GF-D8 (cell line): ENCODE results near the gene MYO5C.
"Not testable (repeated sequence)": the region's sequence is repeated elsewhere in the genome, so short reads cannot be mapped to it uniquely, and the experiment has no call there.

Source experiments
- DNase-seq: peaks from one replicate; lab custom pipeline; 2025; lab: John Stamatoyannopoulos, UW

The MYO5C gene

GRCh38 chr15:52243697-52244555 lies 51.7 kb downstream of the MYO5C start:
- no peak for DNase-seq

DNA sequence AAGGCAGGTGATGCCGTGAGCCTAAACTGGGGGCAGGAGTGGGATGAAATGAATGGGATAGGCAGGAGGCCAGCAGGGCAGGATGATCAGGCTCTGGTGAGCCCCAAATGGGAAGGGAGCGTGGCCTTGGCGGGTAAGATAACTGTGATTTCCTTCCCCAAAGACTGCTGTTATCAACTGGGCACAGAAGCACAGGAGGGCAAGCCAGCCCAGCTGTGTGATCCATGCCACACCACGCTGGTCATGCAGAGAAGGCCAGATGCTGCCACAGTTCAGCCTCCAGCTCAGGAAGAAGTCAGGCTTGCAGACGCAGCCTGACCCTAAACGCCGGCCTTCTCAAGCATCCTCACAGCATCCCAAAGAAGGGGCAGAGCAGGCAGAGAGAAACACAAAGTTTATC lies 52.3 kb downstream of the MYO5C start:
- DNase-seq: no peak

DNA sequence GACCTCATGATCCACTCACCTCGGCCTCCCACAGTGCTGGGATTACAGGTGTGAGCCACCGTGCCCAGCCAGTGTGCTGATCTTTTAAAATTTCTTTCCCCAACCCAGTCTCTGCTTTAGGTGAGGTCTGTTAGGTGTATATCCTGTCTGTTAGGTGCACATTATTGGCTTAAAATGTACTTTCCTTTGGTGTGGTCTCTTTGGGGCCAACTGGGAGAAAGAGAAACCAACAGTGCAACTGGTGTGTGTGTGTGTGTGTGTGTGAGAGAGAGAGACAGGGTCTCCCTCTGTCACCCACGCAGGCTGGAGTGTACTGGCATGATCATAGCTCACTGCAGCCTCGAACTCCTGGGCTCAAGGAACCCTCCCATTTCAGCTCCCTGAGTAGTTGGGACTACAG lies 54.1 kb downstream of the MYO5C start:
- DNase-seq: no peak

GRCh38 chr15:52240166-52240565 lies 55.4 kb downstream of the MYO5C start:
- no peak for DNase-seq

GRCh38 chr15:52238989-52239525 lies 56.5 kb downstream of the MYO5C start:
- DNase-seq: not testable (repeated sequence)

- no peak for DNase-seq
These were observed 57.5 kb downstream of the MYO5C start for GRCh38 chr15:52238149-52238548.

DNA sequence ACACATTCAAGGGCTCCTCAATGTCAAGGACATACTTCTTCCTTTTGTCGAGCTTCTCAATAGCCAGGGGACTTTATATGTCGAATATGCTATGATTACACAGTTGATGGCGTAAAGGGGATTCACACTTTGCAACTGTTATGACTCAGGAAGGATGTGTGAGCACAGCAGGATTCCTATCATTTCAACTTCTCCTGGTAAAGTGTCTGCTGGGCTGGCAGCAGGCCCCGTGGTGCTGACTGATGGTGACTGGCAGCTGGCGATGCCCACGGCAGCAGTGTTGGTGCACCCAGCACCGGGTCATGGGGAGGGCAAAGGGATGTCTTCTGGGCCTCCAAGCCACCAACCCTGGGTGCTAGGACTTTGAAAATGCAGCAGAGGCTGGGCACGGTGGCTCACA lies 59.6 kb downstream of the MYO5C start:
- no peak for DNase-seq

- no peak for DNase-seq
These were observed 60.7 kb downstream of the MYO5C start for GRCh38 chr15:52234596-52235541.

- DNase-seq: peak; percentile 0
These were observed 62.2 kb downstream of the MYO5C start for GRCh38 chr15:52233405-52233804.

DNA sequence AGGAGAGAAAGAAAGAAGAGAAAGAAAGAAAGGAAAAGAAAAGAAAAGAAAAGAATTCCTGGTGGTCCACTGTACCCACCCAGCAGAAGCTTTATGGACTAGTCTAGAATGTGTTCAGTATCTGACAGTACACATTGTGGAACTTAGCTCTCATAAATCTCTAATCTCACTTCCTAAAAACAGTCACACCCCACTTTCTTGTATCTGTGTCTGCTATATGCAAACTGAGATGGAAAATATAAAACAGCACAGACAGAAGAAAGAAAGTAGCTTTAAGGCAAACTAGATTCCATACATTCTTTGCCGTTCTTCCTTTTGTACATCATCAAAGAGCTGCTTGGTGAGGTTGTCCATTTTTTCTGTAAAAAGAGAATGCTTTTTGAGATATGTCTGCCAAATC lies 63.3 kb downstream of the MYO5C start:
- no peak for DNase-seq

- no peak for DNase-seq
These were observed 65.5 kb downstream of the MYO5C start for GRCh38 chr15:52230073-52230472.

DNA sequence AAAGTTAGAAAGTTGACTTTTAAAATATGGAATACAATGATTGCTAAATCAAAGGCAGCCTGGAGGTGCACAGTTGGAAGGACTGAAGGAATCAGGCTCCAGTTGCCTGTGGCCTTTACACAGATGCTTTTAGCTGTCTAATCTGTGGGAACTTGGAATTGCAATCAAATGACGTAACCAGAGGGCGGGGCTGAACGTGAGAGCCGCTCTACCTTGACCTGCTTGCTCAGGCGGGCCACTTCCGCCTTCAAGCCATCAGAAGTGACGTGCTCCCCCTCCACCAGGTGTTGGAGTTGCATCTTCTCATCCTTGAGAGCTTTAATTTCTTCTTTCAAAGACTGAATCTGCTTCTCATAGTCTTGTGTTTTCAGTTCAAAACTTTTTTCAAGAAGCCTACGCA lies 66.7 kb downstream of the MYO5C start:
- no peak for DNase-seq

DNA sequence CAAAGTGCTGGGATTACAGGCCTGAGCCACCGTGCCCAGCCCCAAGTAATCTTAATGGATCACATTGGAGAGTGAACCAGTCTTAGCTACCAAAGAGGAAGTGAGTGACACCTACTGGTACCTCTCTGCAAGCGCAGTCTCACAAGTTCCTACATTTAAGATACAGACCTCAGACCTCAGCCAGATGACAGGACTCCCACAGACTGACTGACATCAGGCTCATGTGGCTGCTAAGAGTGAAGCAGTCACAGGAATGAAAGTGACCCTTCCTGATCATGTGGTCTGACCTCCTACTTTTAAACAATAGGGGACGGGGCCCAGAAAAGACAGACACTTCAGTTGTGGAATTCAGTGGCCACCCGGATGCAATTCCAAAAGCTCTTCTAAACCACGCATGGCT lies 68.1 kb downstream of the MYO5C start:
- peak; percentile 36 for DNase-seq

DNA sequence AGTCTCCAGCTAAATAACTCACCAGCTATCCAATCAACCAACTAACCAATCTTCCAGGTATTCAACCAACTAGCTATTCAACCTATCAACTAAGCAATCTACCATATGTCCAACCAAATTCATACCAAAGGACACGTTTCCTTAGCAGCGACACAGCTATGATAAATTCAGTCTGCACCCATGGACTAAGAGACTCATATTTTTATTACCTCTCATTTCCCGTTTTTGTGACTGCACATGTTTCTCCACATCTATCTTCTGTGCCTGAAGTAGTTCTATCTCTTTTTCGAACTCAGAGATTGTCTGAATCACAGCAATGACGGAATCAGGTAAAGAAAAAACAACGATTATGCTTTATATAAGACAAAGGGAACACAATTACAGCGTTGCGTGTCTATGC lies 70.4 kb downstream of the MYO5C start:
- DNase-seq: no peak

DNA sequence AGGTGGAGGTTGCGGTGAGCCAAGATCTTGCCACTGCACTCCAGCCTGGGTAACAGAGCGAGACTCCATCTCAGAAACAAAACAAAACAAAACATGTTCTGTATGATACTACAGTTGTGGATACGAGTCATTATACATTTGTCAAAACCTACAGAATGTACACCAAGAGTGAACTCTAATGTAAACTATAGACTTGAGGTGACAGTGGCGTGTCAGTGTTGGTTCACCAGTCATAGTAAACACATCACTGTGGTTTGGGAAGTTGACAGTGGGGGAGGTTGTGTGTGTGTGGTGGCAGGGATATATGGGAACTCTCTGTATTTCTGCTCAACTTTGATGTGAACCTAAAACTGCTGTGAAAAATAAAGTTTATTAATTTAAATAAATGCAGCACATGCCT lies 71.4 kb downstream of the MYO5C start:
- no peak for DNase-seq

DNA sequence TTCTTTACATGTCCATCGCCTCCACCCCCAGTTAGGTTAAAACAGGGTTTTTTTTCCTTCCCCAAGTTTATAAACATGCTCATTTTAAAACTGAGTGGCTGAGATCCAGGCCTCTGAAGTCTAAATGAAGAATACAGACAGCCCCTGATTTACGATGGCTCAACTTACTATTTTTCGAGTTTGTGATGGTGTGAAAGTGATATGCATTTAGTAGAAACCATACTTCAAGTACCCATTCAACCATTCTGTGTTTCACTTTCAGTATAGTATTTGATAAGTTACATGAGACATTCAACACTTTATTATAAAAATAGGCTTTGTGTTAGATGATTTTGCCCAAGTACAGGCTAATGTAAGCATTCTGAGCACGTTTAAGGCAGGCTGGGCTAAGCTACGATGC lies 73.9 kb downstream of the MYO5C start:
- no peak for DNase-seq

DNA sequence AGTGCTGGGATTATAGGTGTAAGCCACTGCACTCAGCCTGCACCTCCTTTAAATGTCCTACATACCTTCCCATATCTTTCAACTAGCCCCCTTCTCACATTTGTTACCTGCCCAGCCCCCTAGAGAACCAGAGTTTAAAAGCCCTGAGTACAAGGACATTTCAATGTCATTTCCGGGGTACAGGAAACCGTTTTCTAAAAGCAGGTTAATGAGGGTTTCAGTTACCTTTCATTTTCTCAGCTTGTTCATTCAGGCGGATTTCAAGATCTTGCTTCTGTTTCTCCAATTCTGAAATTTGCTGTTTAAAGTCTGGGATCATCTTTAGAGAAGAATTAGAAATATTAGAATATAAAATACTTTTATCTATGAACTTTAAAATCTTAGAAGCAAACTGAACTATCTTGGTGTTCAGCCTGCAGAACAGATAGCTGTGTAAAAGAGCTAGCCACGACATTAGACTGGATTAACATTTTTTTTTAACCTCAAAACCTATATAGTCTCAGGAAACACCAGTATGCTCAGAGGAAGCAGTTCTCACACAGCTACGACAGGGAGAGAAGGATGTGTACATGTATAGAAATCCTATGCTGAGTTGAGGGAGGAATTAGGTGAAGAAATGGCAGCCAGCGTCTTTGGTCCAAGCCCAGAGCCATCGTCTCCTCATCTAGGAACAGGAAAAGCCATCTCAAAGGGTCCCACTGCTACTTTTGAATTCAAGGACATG lies 74.5 kb downstream of the MYO5C start:
- no peak for DNase-seq

- no peak for DNase-seq
These were observed 75.4 kb downstream of the MYO5C start for GRCh38 chr15:52220251-52220650.

GRCh38 chr15:52218816-52219215 lies 76.8 kb downstream of the MYO5C start:
- no peak for DNase-seq

DNA sequence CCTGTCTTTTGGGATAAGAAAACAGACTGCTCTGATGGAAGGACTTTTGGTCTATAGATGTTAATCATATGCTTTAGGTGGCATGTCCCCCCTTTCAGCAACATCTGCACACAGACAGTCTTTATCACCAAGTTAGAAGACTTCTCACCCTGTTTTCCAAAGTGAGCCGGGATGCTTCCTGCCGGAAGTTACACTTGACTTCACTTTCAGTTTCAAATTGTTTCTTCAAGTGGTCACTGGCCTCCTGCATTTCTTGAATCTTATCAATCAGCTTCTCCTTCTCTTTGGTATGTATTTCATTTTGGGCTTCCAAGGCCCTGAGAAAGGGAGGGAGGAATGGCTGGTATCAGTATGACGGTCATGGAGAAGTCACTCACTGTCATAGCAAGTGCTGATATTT lies 77.2 kb downstream of the MYO5C start:
- DNase-seq: no peak

- no peak for DNase-seq
These were observed 78.4 kb downstream of the MYO5C start for GRCh38 chr15:52217186-52217585.

DNA sequence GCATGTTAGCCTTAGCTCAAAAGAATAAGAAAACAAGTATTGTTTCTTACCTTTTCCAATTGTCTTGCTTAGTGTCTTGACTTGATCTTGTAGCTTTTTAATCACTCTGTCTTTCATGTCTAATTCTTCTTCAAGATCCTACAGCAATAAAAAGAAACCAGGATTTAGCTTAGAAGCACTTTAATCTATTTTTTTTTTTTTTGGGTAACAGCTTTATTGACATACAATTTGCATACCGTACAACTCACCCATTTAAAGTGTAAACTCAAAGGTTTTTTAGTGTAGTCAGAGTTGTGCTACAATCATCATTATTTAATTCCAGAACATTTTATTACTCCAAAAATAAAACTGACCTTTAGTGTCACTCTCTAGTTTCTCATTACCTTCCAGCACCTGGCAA lies 81.1 kb downstream of the MYO5C start:
- DNase-seq: no peak
